ENCODE measurements around the gene GPC6.
A peak's percentile ranks its signal among the peaks of the same experiment; 100 is the strongest.

The GPC6 gene

GRCh38 chr13:93686399-93686798, 459.8 kb downstream of the GPC6 start:
- DNase-seq (ENCODE audit: low read depth): no peak

DNA sequence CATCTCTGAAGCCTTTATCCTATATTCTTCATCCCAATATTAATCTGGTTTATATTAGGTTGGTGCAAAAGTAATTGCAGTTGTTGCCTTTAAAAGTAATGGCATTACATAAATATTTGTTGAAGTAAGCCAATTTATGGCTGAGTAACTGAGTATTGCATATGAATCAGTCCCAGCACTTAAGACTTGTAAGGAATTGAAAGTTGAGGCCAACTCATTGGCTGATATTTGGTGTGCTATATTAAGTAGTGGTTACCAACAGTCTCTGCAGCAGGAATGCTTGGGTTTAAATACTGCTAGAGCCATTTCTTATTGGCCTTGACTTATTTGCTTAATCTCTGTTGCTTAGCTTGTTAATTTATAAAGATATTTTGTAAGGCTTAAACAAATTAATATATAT, 460.7 kb downstream of the GPC6 start:
- peak; percentile 21 for DNase-seq (ENCODE audit: low read depth)

GRCh38 chr13:93689333-93689732, 462.7 kb downstream of the GPC6 start:
- no peak for DNase-seq (ENCODE audit: low read depth)

DNA sequence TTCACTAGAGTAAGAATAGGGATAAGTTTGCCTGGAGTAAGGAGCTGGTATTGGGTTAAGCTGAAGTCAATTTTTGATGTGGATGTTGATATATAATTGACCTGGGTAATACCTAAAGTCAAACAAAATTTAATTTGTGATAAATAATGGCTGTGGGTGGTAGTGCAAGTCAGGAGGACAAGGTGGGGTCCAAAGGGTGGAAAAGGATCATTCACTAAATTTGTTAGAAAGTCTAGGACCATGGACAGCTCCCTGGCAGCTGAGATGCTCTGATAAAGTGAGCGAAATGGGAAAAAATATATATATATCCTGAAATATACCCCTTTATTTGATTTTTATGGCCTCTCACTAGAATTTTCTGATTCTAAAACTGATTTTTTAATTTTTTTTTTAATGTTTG, 463.5 kb downstream of the GPC6 start:
- no peak for DNase-seq (ENCODE audit: low read depth)

GRCh38 chr13:93698016-93698613, 471.5 kb downstream of the GPC6 start:
- no peak for DNase-seq (ENCODE audit: low read depth)

GRCh38 chr13:93700115-93700514, 473.5 kb downstream of the GPC6 start:
- peak; percentile 25 for DNase-seq (ENCODE audit: low read depth)

DNA sequence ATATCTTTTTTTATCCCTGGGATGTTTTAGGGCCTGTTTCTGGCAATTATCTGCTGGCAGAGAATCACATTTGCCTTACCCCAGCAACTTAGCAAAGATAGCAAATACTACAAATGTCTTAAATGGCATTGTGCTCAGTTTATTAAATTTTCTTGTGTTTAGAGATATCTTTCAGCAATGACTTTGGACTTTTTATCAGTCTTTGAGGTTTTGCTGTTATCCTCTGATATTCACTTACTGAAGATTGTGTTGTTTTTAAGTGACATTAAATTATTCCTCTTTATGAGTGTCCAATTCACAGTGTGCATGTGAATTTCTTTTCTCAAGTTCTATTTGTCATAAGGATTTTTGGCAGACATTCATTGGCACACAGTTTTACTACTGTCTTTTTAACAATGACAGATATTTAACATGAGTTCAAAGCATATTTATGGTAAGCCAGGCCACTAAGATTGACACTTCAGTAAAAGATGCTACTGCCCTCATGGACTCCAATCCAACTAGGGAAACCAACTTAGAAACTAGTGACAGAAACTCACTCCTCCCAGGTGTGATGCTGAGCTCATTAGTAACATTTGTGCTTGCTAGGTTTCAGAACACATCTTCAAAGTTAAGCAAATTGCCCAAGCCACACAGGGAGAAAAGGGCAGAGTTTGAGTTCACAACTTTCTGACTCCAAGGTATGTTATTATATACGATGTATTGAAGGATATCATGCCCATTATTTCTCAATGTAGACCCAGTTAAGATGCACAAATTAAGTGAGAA, 481.9 kb downstream of the GPC6 start:
- DNase-seq (ENCODE audit: low read depth): no peak

- peak; percentile 78 for DNase-seq (ENCODE audit: low read depth)
Observed at GRCh38 chr13:93709506-93710244, 483.1 kb downstream of the GPC6 start.

DNA sequence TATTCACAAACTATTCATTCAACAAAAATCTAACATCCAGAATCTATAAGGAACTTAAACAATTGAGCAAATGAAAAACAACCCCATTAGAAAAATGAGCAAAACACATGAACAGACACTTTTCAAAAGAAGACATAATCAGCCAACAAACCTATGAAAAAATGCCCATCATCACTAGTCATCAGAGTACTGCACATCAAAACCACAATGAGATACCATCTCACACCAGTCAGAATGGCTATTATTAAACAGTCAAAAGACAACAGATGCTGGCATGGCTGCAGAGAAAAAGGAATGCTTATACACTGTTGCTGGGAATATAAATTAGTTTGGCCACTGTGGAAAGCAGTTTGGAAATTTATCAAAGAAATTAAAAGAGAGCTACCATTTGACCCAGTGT, 487.6 kb downstream of the GPC6 start:
- no peak for DNase-seq (ENCODE audit: low read depth)

DNA sequence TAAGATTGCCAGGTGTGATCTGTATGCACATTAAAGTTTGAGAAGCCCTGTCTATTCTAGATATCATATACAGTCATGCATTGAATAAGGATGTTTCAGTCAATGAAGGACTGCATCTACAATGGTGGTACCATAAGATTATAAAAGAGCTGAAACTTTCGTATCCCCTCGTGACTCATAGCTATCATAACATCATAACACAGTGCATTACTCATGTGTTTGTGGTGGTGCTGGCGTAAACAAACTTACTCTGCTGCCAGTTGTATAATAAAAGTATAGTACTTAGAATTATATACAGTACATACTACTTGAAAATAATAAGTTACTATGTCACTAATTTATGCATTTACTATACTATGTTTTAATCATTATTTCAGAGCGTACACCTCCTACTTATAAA, 489.3 kb downstream of the GPC6 start:
- no peak for DNase-seq (ENCODE audit: low read depth)

- DNase-seq (ENCODE audit: low read depth): no peak
Observed at GRCh38 chr13:93716623-93717022, 490.0 kb downstream of the GPC6 start.

GRCh38 chr13:93721483-93721882, 494.9 kb downstream of the GPC6 start:
- no peak for DNase-seq (ENCODE audit: low read depth)

DNA sequence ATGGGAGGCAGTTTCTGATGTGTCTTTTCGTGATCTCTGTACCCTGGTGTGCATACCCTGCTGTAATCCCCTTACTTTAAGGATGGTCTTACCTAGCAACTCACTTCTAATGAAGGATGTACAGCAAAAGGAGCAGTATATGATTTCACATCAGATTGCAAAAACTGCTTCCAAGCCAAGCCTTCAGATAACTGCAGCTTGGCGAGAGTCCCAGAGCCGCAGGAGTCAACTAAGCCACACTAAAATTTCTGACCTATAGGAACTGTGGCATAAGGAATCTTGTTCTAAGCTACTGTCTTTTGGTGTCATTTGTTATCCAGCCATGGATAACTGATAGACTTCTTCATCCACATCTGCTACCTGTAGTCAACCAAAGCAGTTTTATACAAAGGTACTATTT, 496.7 kb downstream of the GPC6 start:
- DNase-seq (ENCODE audit: low read depth): no peak

- no peak for DNase-seq (ENCODE audit: low read depth)
Observed at GRCh38 chr13:93724187-93724586, 497.6 kb downstream of the GPC6 start.

- DNase-seq (ENCODE audit: low read depth): peak; percentile 28
Observed at GRCh38 chr13:93726173-93726957, 499.8 kb downstream of the GPC6 start.

- peak; percentile 56 for DNase-seq (ENCODE audit: low read depth)
Observed at GRCh38 chr13:93727211-93728141, 500.9 kb downstream of the GPC6 start.

DNA sequence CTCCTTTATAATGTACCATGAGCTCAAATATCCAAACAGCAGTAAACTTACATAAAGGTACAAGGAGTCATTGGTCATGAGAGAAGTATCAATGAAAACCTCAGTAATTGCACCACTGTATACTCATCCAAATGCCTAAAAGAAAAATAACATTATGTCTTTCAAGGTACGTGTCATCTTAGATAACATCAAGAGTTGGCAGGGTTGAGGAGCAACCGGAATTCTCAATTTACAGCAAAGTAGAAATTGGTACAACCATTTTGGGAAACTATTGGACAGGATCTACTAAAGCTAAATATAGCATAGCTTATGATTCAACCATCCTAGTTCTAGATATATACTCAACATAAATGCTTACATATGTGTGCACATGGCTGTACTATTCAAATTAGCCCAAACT, 502.8 kb downstream of the GPC6 start:
- no peak for DNase-seq (ENCODE audit: low read depth)

DNA sequence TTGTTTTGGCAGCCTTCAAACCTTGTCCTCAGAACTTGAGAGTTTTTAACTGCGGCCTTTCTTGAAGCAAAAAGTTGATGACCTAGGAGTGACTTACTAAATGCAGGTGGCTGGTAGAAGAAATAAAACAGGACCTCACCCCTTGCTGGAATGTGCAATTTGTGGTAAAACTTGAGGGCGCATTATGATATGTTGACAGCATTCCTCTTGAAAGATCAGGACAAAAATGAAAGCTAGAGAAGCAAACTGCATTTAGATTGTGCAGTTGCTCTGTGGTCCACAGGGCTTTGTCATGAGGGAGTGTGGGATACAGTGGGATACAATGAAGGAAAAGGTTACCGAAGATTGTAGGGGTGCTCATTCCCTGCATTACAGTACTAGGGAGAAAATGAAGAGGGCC, 504.2 kb downstream of the GPC6 start:
- DNase-seq (ENCODE audit: low read depth): no peak

- DNase-seq (ENCODE audit: low read depth): no peak
Observed at GRCh38 chr13:93732186-93732585, 505.6 kb downstream of the GPC6 start.

DNA sequence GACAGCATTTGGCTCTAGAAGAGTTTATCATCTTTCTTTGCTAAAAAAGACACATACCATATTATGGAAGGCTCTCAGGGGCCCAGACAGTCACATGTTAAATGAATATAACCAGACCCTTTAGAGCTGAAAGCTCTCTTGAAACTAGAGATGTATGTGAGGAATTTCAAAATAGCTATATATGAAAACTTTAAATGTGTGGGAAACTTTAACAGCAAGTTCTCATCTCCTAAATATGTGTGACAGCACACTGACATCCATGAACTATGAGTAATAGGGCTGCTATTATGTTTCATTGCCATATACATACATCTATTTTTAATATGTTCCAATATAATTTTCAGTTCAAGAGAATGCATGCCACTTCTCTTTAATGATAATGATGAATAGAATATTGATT, 509.5 kb downstream of the GPC6 start:
- DNase-seq (ENCODE audit: low read depth): peak; percentile 24

- no peak for DNase-seq (ENCODE audit: low read depth)
Observed at GRCh38 chr13:93736909-93737308, 510.3 kb downstream of the GPC6 start.

All from fibroblast of gingiva (primary cell).